Daoy (cell line): ENCODE measurements around the gene RAB5B. TPM values are rescaled to one million over a fixed set of nuclear protein-coding genes. Genes with fewer than 3 reads are reported as not detected.

Source experiments
- total RNA-seq: library from RNA; depleted of rRNA; stranded (reverse); fragments of >200 nt; shearing (Covaris generic); gene quantifications from 2 replicates; pipeline ENCODE4 v1.2.3, GENCODE V29; 2014; rRNA removed

The RAB5B gene
- total RNA-seq, 1 experiment from 2014 or later, result 31.7 TPM

Other genes with a start within 250 kb of the RAB5B start
- 638 and 824 TPM in 2 replicates for gene CD63, start 245.1 kb upstream of the RAB5B start, total RNA-seq
- 1.5 and 2.5 TPM in 2 replicates for gene GDF11, start 231.0 kb upstream of the RAB5B start, total RNA-seq
- gene SARNP, start 156.4 kb upstream of the RAB5B start, total RNA-seq, result 165 and 253 TPM in 2 replicates
- 36.5 and 44.3 TPM in 2 replicates for gene ORMDL2, start 156.0 kb upstream of the RAB5B start, total RNA-seq
- gene DNAJC14, start 144.5 kb upstream of the RAB5B start, total RNA-seq, result 44.4 and 54.2 TPM in 2 replicates
- gene MMP19, start 131.1 kb upstream of the RAB5B start, total RNA-seq, result 6.9 and 8.4 TPM in 2 replicates
- gene PYM1, start 46.2 kb upstream of the RAB5B start, total RNA-seq, result 49.1 and 59.7 TPM in 2 replicates
- 14.5 and 58.4 TPM in 2 replicates for gene DGKA, start 42.9 kb upstream of the RAB5B start, total RNA-seq
- 0.06 and 0.12 TPM in 2 replicates for gene PMEL, start 8.0 kb upstream of the RAB5B start, total RNA-seq
- 57.5 and 58.0 TPM in 2 replicates for gene CDK2, start 7.2 kb upstream of the RAB5B start, total RNA-seq
- 13.1 and 13.3 TPM in 2 replicates for gene SUOX, start 23.2 kb downstream of the RAB5B start, total RNA-seq
- 0.12 and 0.40 TPM in 2 replicates for gene IKZF4, start 47.0 kb downstream of the RAB5B start, total RNA-seq
- 1,984 and 2,181 TPM in 2 replicates for gene RPS26, start 67.8 kb downstream of the RAB5B start, total RNA-seq
- 0.63 TPM in 1 of 2 replicates, not detected in the other for gene ERBB3, start 106.1 kb downstream of the RAB5B start, total RNA-seq
- 384 and 456 TPM in 2 replicates for gene PA2G4, start 130.5 kb downstream of the RAB5B start, total RNA-seq
- gene RPL41, start 142.6 kb downstream of the RAB5B start, total RNA-seq, result 4,200 and 4,689 TPM in 2 replicates
- 2.5 and 3.5 TPM in 2 replicates for gene ZC3H10, start 144.2 kb downstream of the RAB5B start, total RNA-seq
- gene ESYT1, start 154.2 kb downstream of the RAB5B start, total RNA-seq, result 54.3 and 69.6 TPM in 2 replicates
- gene MYL6B, start 178.5 kb downstream of the RAB5B start, total RNA-seq, result 148 and 156 TPM in 2 replicates
- 2,203 and 2,674 TPM in 2 replicates for gene MYL6, start 184.3 kb downstream of the RAB5B start, total RNA-seq
- gene SMARCC2, start 215.4 kb downstream of the RAB5B start, total RNA-seq, result 25.6 and 26.1 TPM in 2 replicates
- gene RNF41, start 247.8 kb downstream of the RAB5B start, total RNA-seq, result 48.1 and 52.3 TPM in 2 replicates